ENCODE measurements around the gene USP3. TPM values are rescaled to one million over a fixed set of nuclear protein-coding genes. Genes with fewer than 3 reads are reported as not detected.
A peak's percentile ranks its signal among the peaks of the same experiment; 100 is the strongest.

USP3 gene
- total and polyA plus RNA-seq, 2 of the 13 experiments (the other 11 are each of a cell fraction or from before 2014, with no cell fraction given): 14.3 to 61.2 TPM

DNA sequence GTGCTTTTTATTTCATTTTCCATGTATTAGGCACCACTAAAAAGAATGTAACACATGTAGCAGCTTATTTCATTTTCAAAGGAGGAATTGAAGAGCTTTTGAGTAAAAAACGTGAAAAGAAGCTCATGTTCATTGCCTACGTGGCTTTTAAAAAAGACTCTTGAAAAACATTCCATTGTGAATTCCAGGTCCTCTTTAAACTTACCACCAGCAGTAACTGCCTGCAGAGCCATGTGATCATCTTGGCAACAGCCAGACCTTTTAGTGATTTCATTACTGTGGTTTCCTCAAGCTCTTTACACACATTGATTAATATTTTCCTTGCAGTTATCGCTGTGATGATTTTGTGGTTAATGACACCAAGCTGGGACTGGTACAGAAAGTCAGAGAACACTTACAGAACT is 49.0 kb downstream of the USP3 start (continued):
- TF ChIP-seq ZNF674 (CRISPR knock-in tag; IDR thresholded peaks at IDR 0.05; ENCODE audit: low read depth) (no peak), ZNF678 (CRISPR knock-in tag; IDR thresholded peaks at IDR 0.05) (no peak), ZNF121 (CRISPR knock-in tag; IDR thresholded peaks at IDR 0.05) (no peak)

DNA sequence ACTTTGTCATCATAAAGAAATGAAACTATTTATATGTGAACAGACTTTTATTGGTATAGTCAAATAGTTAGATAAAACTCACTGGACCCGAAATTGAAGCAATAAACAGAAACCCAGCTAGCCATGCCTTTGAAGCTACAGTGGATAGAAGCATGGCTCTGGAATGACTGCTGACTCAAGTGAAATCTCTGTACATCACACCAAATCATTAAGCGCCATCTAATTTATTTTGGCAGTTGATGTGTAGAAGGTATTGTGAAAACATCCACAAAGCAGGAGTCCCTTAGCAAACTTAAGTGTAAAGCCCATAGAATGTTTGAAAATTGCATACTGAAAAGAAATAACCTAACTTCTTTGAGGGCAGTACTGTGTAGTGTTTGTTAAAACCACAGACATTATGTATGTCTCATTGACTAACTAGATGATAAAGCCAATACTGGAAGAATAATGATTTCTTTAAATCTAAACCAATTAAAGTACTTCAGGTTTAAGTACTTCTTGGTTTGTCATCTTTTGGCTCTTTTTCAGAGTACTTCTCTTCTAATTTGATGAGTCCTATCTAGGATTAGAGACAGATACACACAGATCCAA is 50.0 kb downstream of the USP3 start:
- Histone ChIP-seq H3K4me2 (ENCODE audit: low read depth, low read length) (no peak overlapping the region), H3K36me3 (replicated peaks in 1 of 2; ENCODE audit: control insufficient read depth in 1 of 2, insufficient read depth in 2 of 2, low read length in 2 of 2) (peaks cover 5 to 25% of the 10 kb centered on the region in 2 experiments)
- BruUV-seq (replicated peaks): no TSS peak

DNA sequence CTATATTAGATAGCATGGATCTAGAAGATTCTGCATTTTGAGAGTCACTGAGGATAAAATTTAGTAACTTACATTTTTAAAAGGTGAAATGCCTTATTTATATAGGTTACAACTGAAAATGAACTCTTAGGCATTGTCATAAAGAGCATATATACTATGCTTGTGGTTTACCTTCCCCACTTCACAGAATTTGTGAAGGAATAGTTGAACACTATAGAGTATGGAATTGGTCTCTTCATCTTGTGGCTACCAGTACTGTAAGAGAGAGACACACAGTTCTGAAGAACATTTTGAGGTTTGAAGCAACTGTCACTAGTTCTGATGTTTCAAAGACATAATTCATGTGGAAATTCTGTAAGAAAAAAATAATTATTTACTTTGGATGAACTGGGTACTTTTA is 51.1 kb downstream of the USP3 start:
- H3K4me3 ChIP-seq (replicated peaks in 1 of 3; ENCODE audit: insufficient read depth in 1 of 3, low read depth in 2 of 3, low read length in 3 of 3): no peak overlapping the region
- in situ Hi-C loops (cut with HindIII; ENCODE audit: extremely low pct_ligation_motif_present, low pct_unique_long_range_greater_than_20kb) (loop anchor here (25.0 kb wide), 1 partner anchor 268 kb away; the partner anchor contains the start of gene APH1B), intact Hi-C loops (cut with micrococcal nuclease; ENCODE audit: unreplicated experiment) (no loop called here)
- peaks cover 5 to 31% of the 10 kb centered on the region in 2 experiments for H3K36me3 ChIP-seq (replicated peaks in 1 of 2; ENCODE audit: control insufficient read depth in 1 of 2, insufficient read depth in 2 of 2, low read length in 2 of 2)
- no peak overlapping the region for H3K9ac ChIP-seq (ENCODE audit: insufficient read depth, low read depth, low read length)
- TF ChIP-seq MZF1 (CRISPR knock-in tag; IDR thresholded peaks at IDR 0.05; ENCODE audit: borderline replicate concordance) (no peak), SKI (IDR thresholded peaks at IDR 0.05; ENCODE audit: partially characterized antibody) (no peak), CCAR2 (optimal IDR thresholded peaks at IDR 0.05; ENCODE audit: low read depth, low read length) (no peak)
- TF ChIP-seq, protein P1, sequence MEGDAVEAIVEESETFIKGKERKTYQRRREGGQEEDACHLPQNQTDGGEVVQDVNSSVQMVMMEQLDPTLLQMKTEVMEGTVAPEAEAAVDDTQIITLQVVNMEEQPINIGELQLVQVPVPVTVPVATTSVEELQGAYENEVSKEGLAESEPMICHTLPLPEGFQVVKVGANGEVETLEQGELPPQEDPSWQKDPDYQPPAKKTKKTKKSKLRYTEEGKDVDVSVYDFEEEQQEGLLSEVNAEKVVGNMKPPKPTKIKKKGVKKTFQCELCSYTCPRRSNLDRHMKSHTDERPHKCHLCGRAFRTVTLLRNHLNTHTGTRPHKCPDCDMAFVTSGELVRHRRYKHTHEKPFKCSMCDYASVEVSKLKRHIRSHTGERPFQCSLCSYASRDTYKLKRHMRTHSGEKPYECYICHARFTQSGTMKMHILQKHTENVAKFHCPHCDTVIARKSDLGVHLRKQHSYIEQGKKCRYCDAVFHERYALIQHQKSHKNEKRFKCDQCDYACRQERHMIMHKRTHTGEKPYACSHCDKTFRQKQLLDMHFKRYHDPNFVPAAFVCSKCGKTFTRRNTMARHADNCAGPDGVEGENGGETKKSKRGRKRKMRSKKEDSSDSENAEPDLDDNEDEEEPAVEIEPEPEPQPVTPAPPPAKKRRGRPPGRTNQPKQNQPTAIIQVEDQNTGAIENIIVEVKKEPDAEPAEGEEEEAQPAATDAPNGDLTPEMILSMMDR (CRISPR knock-in tag; IDR thresholded peaks at IDR 0.05): no peak
- H3K79me2 ChIP-seq (ENCODE audit: insufficient read depth, low read length): peaks cover 12% of the 10 kb centered on the region
- ATAC-seq: no peak
- no peaks in the 10 kb centered on the region for H4K20me1 ChIP-seq (ENCODE audit: insufficient read depth, low read length)
- no peaks in the 10 kb centered on the region for H3K4me1 ChIP-seq (ENCODE audit: insufficient read depth, low read length)
- FAIRE-seq: no peak
- ChIA-PET POLR2A (no interaction called here), CTCF (ENCODE audit: low intra/inter-chr PET ratio, low total read pairs) (no interaction called here)
- no peaks in the 10 kb centered on the region for H3K9me3 ChIP-seq (ENCODE audit: low read length)
- BruUV-seq (replicated peaks): no TSS peak
- no peak for DNase-seq (ENCODE audit: low spot score)
- H2AFZ ChIP-seq (ENCODE audit: low read length): no peak overlapping the region
- no peaks in the 10 kb centered on the region for H3K27me3 ChIP-seq (ENCODE audit: control insufficient read depth in 1 of 2, insufficient read depth in 2 of 2, low read length in 2 of 2)
- no peak overlapping the region for H3K4me2 ChIP-seq (ENCODE audit: low read depth, low read length)
- no peak overlapping the region for H3K27ac ChIP-seq (ENCODE audit: extremely low read length, insufficient read depth, low read length)

More for the DNA sequence above, 50.0 kb downstream of the USP3 start:
- in situ Hi-C loops (cut with HindIII; ENCODE audit: extremely low pct_ligation_motif_present, low pct_unique_long_range_greater_than_20kb): loop anchor here (25.0 kb wide), 1 partner anchor 267 kb away; the partner anchor contains the start of gene APH1B
- H3K9me3 ChIP-seq (ENCODE audit: low read length): no peaks in the 10 kb centered on the region
- ChIA-PET POLR2A (no interaction called here), CTCF (ENCODE audit: low intra/inter-chr PET ratio, low total read pairs) (no interaction called here)
- no peaks in the 10 kb centered on the region for H3K4me1 ChIP-seq (ENCODE audit: insufficient read depth, low read length)
- no peak overlapping the region for H2AFZ ChIP-seq (ENCODE audit: low read length)
- TF ChIP-seq ZNF773 (CRISPR knock-in tag; IDR thresholded peaks at IDR 0.05; ENCODE audit: borderline replicate concordance): no peak
- TF ChIP-seq MAFK (conservative IDR thresholded peaks at IDR 0.05 in 1 of 2, IDR thresholded peaks at IDR 0.05 in 1 of 2; ENCODE audit: low read length in 2 of 2): peak in 1 of 2 experiments; percentile 32; a peak in 1 of 4 replicates
- no peak for TF ChIP-seq GATAD2A (CRISPR knock-in tag; IDR thresholded peaks at IDR 0.05)
- ATAC-seq: no peak
- FAIRE-seq: no peak
- no peaks in the 10 kb centered on the region for H3K27me3 ChIP-seq (ENCODE audit: control insufficient read depth in 1 of 2, insufficient read depth in 2 of 2, low read length in 2 of 2)
- WGBS (ENCODE audit: low lambda C conversion rate): 95% methylated on average over 2 of the region's 2 CpGs
- H3K9ac ChIP-seq (ENCODE audit: insufficient read depth, low read depth, low read length): no peak overlapping the region
- H4K20me1 ChIP-seq (ENCODE audit: insufficient read depth, low read length): no peaks in the 10 kb centered on the region
- no peak for DNase-seq (ENCODE audit: low spot score)
- no peak overlapping the region for H3K4me3 ChIP-seq (replicated peaks in 1 of 3; ENCODE audit: insufficient read depth in 1 of 3, low read depth in 2 of 3, low read length in 3 of 3)
- intact Hi-C loops (cut with micrococcal nuclease; ENCODE audit: unreplicated experiment): no loop called here
- peaks cover 18% of the 10 kb centered on the region for H3K79me2 ChIP-seq (ENCODE audit: insufficient read depth, low read length)
- no peak overlapping the region for H3K27ac ChIP-seq (ENCODE audit: extremely low read length, insufficient read depth, low read length)

All from HepG2 (cell line).